ENCODE data around the gene PLCB4. TPM values are rescaled to one million over a fixed set of nuclear protein-coding genes. Genes with fewer than 3 reads are reported as not detected.
"Not testable (repeated sequence)": the region's sequence is repeated elsewhere in the genome, so short reads cannot be mapped to it uniquely, and the experiment has no call there.

PLCB4 gene
- polyA plus RNA-seq, 3 donors: not detected

GRCh38 chr20:9043364-9043763 is 25.5 kb upstream of the PLCB4 start:
- no peak for TF ChIP-seq CTCF (IDR thresholded peaks at IDR 0.05)
- Histone ChIP-seq H3K27ac (ENCODE audit: low read depth in 1 of 2, low read length in 2 of 2) (no peak overlapping the region), H3K36me3 (replicated peaks in 1 of 2; ENCODE audit: control insufficient read depth in 1 of 2, insufficient read depth in 2 of 2, low read length in 2 of 2) (no peaks in the 10 kb centered on the region), H2AFZ (ENCODE audit: insufficient read depth, low read depth, low read length, poor library complexity, severe bottlenecking) (no peak overlapping the region), H4K20me1 (ENCODE audit: insufficient read depth, low read length) (no peaks in the 10 kb centered on the region), H3K9ac (ENCODE audit: insufficient read depth, low read length, poor library complexity, severe bottlenecking) (no peak overlapping the region), H3K4me2 (replicated peaks; ENCODE audit: extremely low read depth, low read length, poor library complexity, severe bottlenecking) (no peak overlapping the region), H3K9me3 (replicated peaks in 1 of 2; ENCODE audit: control insufficient read depth in 1 of 2, insufficient read depth in 1 of 2, low read length in 2 of 2) (peaks cover 0 to 4% of the 10 kb centered on the region in 2 donors), H3K27me3 (ENCODE audit: control insufficient read depth in 2 of 2, insufficient read depth in 2 of 2, low read length in 2 of 2) (no peaks in the 10 kb centered on the region), H3K79me2 (ENCODE audit: insufficient read depth, low read length) (no peaks in the 10 kb centered on the region), H3K4me3 (replicated peaks in 1 of 3; ENCODE audit: low read depth in 2 of 3, low read length in 3 of 3) (no peak overlapping the region), H3K4me1 (ENCODE audit: control insufficient read depth in 1 of 2, insufficient read depth in 2 of 2, low read length in 2 of 2) (no peaks in the 10 kb centered on the region)
- Mint-ChIP-seq H3K27ac (no peak overlapping the region), H3K9me3 (peaks cover 0 to 7% (median 2%) of the 10 kb centered on the region in 7 donors), H3K27me3 (ENCODE audit: low read depth in 3 of 3) (peaks cover 0 to 2% (median 0%) of the 10 kb centered on the region in 3 donors), H3K4me1 (no peaks in the 10 kb centered on the region), H3K4me3 (no peak overlapping the region), H3K36me3 (no peaks in the 10 kb centered on the region)
- 100% methylated on average over 2 of the region's 5 CpGs for WGBS (ENCODE audit: insufficient coverage)
- no peak for DNase-seq
- intact Hi-C loops (cut with micrococcal nuclease): no loop called here

GRCh38 chr20:9047928-9048327 is 21.0 kb upstream of the PLCB4 start:
- H3K4me1 ChIP-seq (ENCODE audit: control insufficient read depth in 1 of 2, insufficient read depth in 2 of 2, low read length in 2 of 2); H2AFZ ChIP-seq (ENCODE audit: insufficient read depth, low read depth, low read length, poor library complexity, severe bottlenecking); H3K9ac ChIP-seq (ENCODE audit: insufficient read depth, low read length, poor library complexity, severe bottlenecking); H3K4me1 Mint-ChIP-seq; H3K79me2 ChIP-seq (ENCODE audit: insufficient read depth, low read length); H3K27ac Mint-ChIP-seq; intact Hi-C loops (cut with micrococcal nuclease); DNase-seq; H3K4me3 Mint-ChIP-seq; H3K36me3 ChIP-seq (replicated peaks in 1 of 2; ENCODE audit: control insufficient read depth in 1 of 2, insufficient read depth in 2 of 2, low read length in 2 of 2); H3K27me3 ChIP-seq (ENCODE audit: control insufficient read depth in 2 of 2, insufficient read depth in 2 of 2, low read length in 2 of 2); H3K27me3 Mint-ChIP-seq (ENCODE audit: low read depth in 3 of 3); H3K4me3 ChIP-seq (replicated peaks in 1 of 3; ENCODE audit: low read depth in 2 of 3, low read length in 3 of 3); H3K9me3 ChIP-seq (replicated peaks in 1 of 2; ENCODE audit: control insufficient read depth in 1 of 2, insufficient read depth in 1 of 2, low read length in 2 of 2); H4K20me1 ChIP-seq (ENCODE audit: insufficient read depth, low read length); H3K4me2 ChIP-seq (replicated peaks; ENCODE audit: extremely low read depth, low read length, poor library complexity, severe bottlenecking); H3K36me3 Mint-ChIP-seq; H3K27ac ChIP-seq (ENCODE audit: low read depth in 1 of 2, low read length in 2 of 2): not testable (repeated sequence)
- no CpG with 5 or more reads among the region's 1 CpG for WGBS (ENCODE audit: insufficient coverage)
- H3K9me3 Mint-ChIP-seq: peaks cover 2 to 14% (median 7%) of the 10 kb centered on the region in 7 donors

All from CD14-positive monocyte (primary cell).